A673 (cell line): ENCODE measurements around the gene CLEC16A. TPM values are rescaled to one million over a fixed set of nuclear protein-coding genes. Genes with fewer than 3 reads are reported as not detected.

Experiments used
- BruUV-seq: library from RNA; stranded (reverse); fragments of 400-500 nt; replicated peaks from 2 replicates; lab custom pipeline; 2021; lab: Mats Ljungman, UMichigan
- CTCF ChIA-PET: fragments of 300-600 bp; sonication (Branson Sonifier 250); formaldehyde crosslinking; loops from one replicate; lab custom pipeline; 2022; ENCODE audit warnings: antibody characterized with exemption; lab: Charles Lee
- POLR2A ChIA-PET: fragments of 300-600 bp; sonication (Branson Sonifier 250); formaldehyde crosslinking; loops from one replicate; lab custom pipeline; 2022; ENCODE audit warnings: antibody characterized with exemption; ENCODE audit not compliant: low non-redundant PET; lab: Charles Lee
- DNase-seq: peaks from one replicate; pipeline ENCODE4 v3.0.0-alpha.2; 2015; ENCODE audit warnings: low spot score
- H3K27ac ChIP-seq: fragments of 200-600 bp; sonication (generic); 2 replicates; pipeline ENCODE4 v1.5.1; 2016; ENCODE audit warnings: mixed run types, low read depth, mild to moderate bottlenecking, mixed read lengths, antibody characterized with exemption, low read length; ENCODE audit not compliant: poor library complexity, severe bottlenecking
- H3K27me3 ChIP-seq: fragments of 200-600 bp; sonication (generic); replicated peaks from 2 replicates; pipeline ENCODE4 v1.6.1; 2017; ENCODE audit warnings: mixed run types, low read depth, mild to moderate bottlenecking, mixed read lengths, antibody characterized with exemption, low read length; ENCODE audit not compliant: insufficient read depth, poor library complexity
- H3K36me3 ChIP-seq: fragments of 200-600 bp; sonication (generic); 2 replicates; pipeline ENCODE4 v1.6.1; 2016; ENCODE audit warnings: mixed run types, mild to moderate bottlenecking, mixed read lengths, antibody characterized with exemption, low read length; ENCODE audit not compliant: insufficient read depth, poor library complexity, severe bottlenecking
- H3K4me1 ChIP-seq: fragments of 200-600 bp; sonication (generic); 2 replicates; pipeline ENCODE4 v1.6.1; 2017; ENCODE audit warnings: mixed run types, mild to moderate bottlenecking, mixed read lengths, antibody characterized with exemption, low read length; ENCODE audit not compliant: insufficient read depth, poor library complexity, severe bottlenecking
- H3K4me3 ChIP-seq: fragments of 200-600 bp; sonication (generic); 2 replicates; pipeline ENCODE4 v1.5.1; 2016; ENCODE audit warnings: low read depth, mixed run types, mild to moderate bottlenecking, mixed read lengths, low read length; ENCODE audit not compliant: poor library complexity, severe bottlenecking
- H3K9me3 ChIP-seq: fragments of 200-600 bp; sonication (generic); 2 replicates; pipeline ENCODE4 v1.6.1; 2016; ENCODE audit warnings: mixed run types, low read depth, mild to moderate bottlenecking, mixed read lengths, antibody characterized with exemption, low read length; ENCODE audit not compliant: poor library complexity, severe bottlenecking
- EZH2 ChIP-seq: fragments of 200-600 bp; sonication (generic); IDR thresholded peaks from 2 replicates; pipeline ENCODE4 v1.6.1; 2017; ENCODE audit warnings: borderline replicate concordance, low read depth, mild to moderate bottlenecking, mixed read lengths, antibody characterized with exemption, low read length; ENCODE audit not compliant: poor library complexity, severe bottlenecking
- intact Hi-C: fragments of 100-400 bp; cut with micrococcal nuclease; formaldehyde crosslinking; loops from one replicate; pipeline ENCODE4 v1.10.0; 2022; ENCODE audit not compliant: unreplicated experiment
- total RNA-seq: library from RNA; stranded (reverse); gene quantifications from 2 replicates; pipeline ENCODE4 v1.2.3, GENCODE V29; 2021
- TF ChIP-seq, protein P1 (sequence below): fragments of 300-800, 200-600 bp; sonication (generic); conservative IDR thresholded peaks from 2 replicates; pipeline ENCODE4 v1.5.1; 2017; ENCODE audit warnings: low read depth, mild to moderate bottlenecking, antibody characterized with exemption, low read length, moderate library complexity, mixed read lengths

CLEC16A gene
- total RNA-seq, 1 experiment from 2014 or later = 23.4 TPM

DNA sequence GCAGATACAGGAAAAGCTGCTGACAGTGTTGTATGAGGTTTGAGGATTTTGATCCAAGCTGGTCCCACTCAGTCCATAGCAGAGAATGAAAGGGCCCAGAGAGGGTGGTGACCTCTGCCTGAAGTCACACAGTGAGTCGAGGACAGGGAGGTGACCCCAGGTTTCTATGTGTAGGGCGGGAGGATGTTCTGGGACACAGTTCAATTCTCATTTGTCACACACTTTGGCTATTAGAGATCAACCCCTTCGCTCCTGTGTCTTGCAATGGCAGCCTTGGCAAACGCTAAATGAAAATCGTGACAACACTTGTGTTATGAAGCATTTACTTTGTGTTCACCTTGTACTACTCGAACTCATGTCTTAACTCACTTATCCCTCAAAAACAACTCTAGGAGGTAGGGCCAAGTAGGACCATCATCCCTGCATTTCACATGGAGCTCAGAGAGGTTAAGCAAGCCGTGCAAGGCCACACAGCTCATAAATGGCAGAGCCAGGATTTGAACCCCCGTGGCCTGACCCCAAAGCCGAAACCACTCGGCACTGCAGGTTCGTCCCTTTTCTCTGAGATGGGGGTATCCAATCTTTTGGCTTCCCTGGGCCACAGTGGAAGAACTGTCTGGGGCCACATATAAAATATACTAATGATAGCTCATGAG, 12.3 kb upstream of the CLEC16A start:
- BruUV-seq = no TSS peak
- ChIA-PET CTCF (no interaction called here), POLR2A (no interaction called here)
- H3K27ac ChIP-seq = no peak overlapping the region
- H3K27me3 ChIP-seq = no peaks in the 10 kb centered on the region
- H3K36me3 ChIP-seq = no peaks in the 10 kb centered on the region
- intact Hi-C loops = no loop called here
- no peak overlapping the region for H3K4me3 ChIP-seq
- no peak for TF ChIP-seq EZH2
- TF ChIP-seq, protein P1, sequence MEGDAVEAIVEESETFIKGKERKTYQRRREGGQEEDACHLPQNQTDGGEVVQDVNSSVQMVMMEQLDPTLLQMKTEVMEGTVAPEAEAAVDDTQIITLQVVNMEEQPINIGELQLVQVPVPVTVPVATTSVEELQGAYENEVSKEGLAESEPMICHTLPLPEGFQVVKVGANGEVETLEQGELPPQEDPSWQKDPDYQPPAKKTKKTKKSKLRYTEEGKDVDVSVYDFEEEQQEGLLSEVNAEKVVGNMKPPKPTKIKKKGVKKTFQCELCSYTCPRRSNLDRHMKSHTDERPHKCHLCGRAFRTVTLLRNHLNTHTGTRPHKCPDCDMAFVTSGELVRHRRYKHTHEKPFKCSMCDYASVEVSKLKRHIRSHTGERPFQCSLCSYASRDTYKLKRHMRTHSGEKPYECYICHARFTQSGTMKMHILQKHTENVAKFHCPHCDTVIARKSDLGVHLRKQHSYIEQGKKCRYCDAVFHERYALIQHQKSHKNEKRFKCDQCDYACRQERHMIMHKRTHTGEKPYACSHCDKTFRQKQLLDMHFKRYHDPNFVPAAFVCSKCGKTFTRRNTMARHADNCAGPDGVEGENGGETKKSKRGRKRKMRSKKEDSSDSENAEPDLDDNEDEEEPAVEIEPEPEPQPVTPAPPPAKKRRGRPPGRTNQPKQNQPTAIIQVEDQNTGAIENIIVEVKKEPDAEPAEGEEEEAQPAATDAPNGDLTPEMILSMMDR = no peak
- no peaks in the 10 kb centered on the region for H3K4me1 ChIP-seq
- H3K9me3 ChIP-seq = no peaks in the 10 kb centered on the region
- DNase-seq = no peak

DNA sequence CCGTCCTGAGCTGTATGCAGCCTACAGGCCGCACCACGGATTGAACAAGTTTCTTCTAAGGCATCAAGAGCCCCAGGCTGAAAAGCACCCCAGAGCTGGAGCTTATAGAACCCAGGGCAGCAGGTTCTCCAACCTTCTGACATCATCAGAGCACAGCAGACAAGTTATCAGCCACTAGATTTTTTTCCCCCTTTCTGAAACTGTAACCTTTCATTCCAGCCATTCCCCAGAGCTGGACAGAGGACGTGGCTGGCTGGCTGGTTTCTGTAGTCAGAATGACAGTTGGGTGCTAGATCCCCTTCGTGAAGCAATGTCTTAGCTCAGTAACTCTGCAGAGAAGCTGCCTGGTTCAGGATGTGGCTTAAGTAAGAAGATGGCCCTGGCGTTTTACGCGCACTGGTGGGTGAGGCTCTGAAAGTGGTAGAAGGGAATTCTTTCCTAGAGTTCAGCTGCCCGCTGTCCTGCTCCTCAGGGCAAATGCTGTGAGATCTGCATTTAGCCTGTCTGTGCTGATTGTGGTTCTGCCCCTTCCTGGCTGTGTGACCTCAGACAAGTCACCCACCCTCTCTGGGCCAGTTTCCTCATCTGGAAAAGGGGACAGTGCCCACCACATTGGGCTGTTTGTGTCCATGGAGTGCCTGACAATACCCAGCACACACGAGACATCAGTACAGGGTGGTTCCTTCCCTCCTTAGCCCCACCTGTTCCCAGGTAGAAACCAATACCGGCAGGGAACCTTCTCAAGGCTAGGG, 11.2 kb upstream of the CLEC16A start:
- no TSS peak for BruUV-seq

DNA sequence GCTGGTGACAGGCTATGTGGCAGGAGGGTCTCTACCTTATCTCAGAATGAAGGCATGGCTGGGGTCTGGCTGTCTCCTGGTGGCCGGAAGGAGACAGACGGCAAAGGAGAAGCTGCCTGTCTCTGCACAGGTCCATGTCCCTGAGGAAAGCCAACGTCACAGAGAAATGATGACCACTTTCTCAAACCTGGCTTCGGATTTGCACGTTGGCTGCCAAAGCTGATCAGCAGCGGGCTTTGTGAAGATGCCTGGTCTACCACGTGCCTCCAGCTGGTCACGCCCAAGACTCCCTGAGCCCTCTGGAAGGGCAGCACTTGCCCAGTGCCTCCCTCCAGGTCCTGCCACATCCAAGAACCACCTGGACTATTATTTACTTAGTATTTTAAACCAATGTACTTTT, 10.5 kb upstream of the CLEC16A start:
- Histone ChIP-seq H3K27me3 (no peaks in the 10 kb centered on the region), H3K36me3 (no peaks in the 10 kb centered on the region), H3K4me3 (no peak overlapping the region), H3K27ac (no peak overlapping the region), H3K9me3 (no peaks in the 10 kb centered on the region), H3K4me1 (no peaks in the 10 kb centered on the region)
- no peak for TF ChIP-seq EZH2
- TF ChIP-seq, protein P1 = no peak
- CTCF ChIA-PET = no interaction called here
- BruUV-seq = no TSS peak
- no peak for DNase-seq
- intact Hi-C loops = no loop called here
- POLR2A ChIA-PET = no interaction called here

More for the DNA sequence above, 11.2 kb upstream of the CLEC16A start:
- Histone ChIP-seq H3K27ac (no peak overlapping the region), H3K4me3 (no peak overlapping the region), H3K36me3 (no peaks in the 10 kb centered on the region), H3K4me1 (no peaks in the 10 kb centered on the region), H3K27me3 (no peaks in the 10 kb centered on the region), H3K9me3 (no peaks in the 10 kb centered on the region)
- intact Hi-C loops = no loop called here
- ChIA-PET CTCF (no interaction called here), POLR2A (no interaction called here)
- no peak for DNase-seq
- no peak for TF ChIP-seq EZH2
- TF ChIP-seq, protein P1 = no peak
